HEK293T (cell line): ENCODE data around the gene DAP.

Experiments used
- CTCF ChIA-PET: fragments of 350-600 bp; formaldehyde crosslinking; extraction: SDS; loops from one replicate; lab custom pipeline; 2021; ENCODE audit warnings: antibody characterized with exemption, inconsistent platforms; lab: Yijun Ruan, JAX
- POLR2A ChIA-PET: fragments of 350-600 bp; formaldehyde crosslinking; extraction: SDS; loops from one replicate; lab custom pipeline; 2020; ENCODE audit warnings: antibody characterized with exemption, inconsistent platforms; lab: Yijun Ruan, JAX
- DNase-seq: peaks from one replicate; pipeline ENCODE4 v3.0.0; 2012; ENCODE audit warnings: mixed read lengths; ENCODE audit errors: extremely low spot score
- ARNT ChIP-seq: fragments of 450-650 bp; IDR thresholded peaks from 2 replicates; pipeline ENCODE4 v1.6.1; 2017; ENCODE audit warnings: mild to moderate bottlenecking
- BHLHE40 ChIP-seq: fragments of 450-650 bp; IDR thresholded peaks from 2 replicates; pipeline ENCODE4 v1.6.1; 2016; ENCODE audit warnings: mild to moderate bottlenecking, moderate library complexity, borderline replicate concordance
- CTBP1 ChIP-seq: fragments of 450-650 bp; IDR thresholded peaks from 2 replicates; pipeline ENCODE4 v1.6.1; 2016; ENCODE audit warnings: borderline replicate concordance
- ELF4 ChIP-seq: fragments of 450-650 bp; IDR thresholded peaks from 2 replicates; pipeline ENCODE4 v1.6.1; 2017; ENCODE audit warnings: antibody characterized with exemption
- FOXA1 ChIP-seq: fragments of 450-650 bp; IDR thresholded peaks from 2 replicates; pipeline ENCODE4 v1.6.1; 2016; ENCODE audit warnings: mild to moderate bottlenecking
- FOXK2 ChIP-seq: fragments of 450-650 bp; IDR thresholded peaks from 2 replicates; pipeline ENCODE4 v1.6.1; 2016; ENCODE audit warnings: mild to moderate bottlenecking
- FOXM1 ChIP-seq: fragments of 450-650 bp; IDR thresholded peaks from 2 replicates; pipeline ENCODE4 v1.6.1; 2017; ENCODE audit warnings: mild to moderate bottlenecking, borderline replicate concordance
- HDGF ChIP-seq: fragments of 450-650 bp; IDR thresholded peaks from 2 replicates; pipeline ENCODE4 v1.6.1; 2017; ENCODE audit warnings: antibody characterized with exemption, borderline replicate concordance
- L3MBTL2 ChIP-seq: fragments of 450-650 bp; conservative IDR thresholded peaks from 2 replicates; pipeline ENCODE4 v1.6.1; 2016; ENCODE audit warnings: mild to moderate bottlenecking
- LEF1 ChIP-seq: fragments of 450-650 bp; IDR thresholded peaks from 2 replicates; pipeline ENCODE4 v1.6.1; 2017; ENCODE audit warnings: mild to moderate bottlenecking, borderline replicate concordance
- NFRKB ChIP-seq: fragments of 450-650 bp; IDR thresholded peaks from 2 replicates; pipeline ENCODE4 v1.6.1; 2016; ENCODE audit warnings: mild to moderate bottlenecking, moderate library complexity
- PKNOX1 ChIP-seq: fragments of 450-650 bp; IDR thresholded peaks from 2 replicates; pipeline ENCODE4 v1.6.1; 2016
- SP1 ChIP-seq: fragments of 450-650 bp; IDR thresholded peaks from 2 replicates; pipeline ENCODE4 v1.6.1; 2017
- SUZ12 ChIP-seq: fragments of 450-650 bp; IDR thresholded peaks from 2 replicates; pipeline ENCODE4 v1.6.1; 2016; ENCODE audit warnings: mild to moderate bottlenecking
- TARDBP ChIP-seq: fragments of 450-650 bp; IDR thresholded peaks from 2 replicates; pipeline ENCODE4 v1.6.1; 2016
- ZNF384 ChIP-seq: fragments of 450-650 bp; IDR thresholded peaks from 2 replicates; pipeline ENCODE4 v1.6.1; 2016

DAP gene

GRCh38 chr5:10762776-10763500 is 1.9 kb upstream of the DAP start:
- DNase-seq, result no peak
- POLR2A ChIA-PET, result no interaction called here
- CTCF ChIA-PET, result no interaction called here
- TF ChIP-seq FOXM1, result no peak
- TF ChIP-seq ELF4, result no peak
- TF ChIP-seq ARNT, result no peak
- TF ChIP-seq FOXA1, result no peak
- TF ChIP-seq SUZ12, result no peak
- TF ChIP-seq FOXK2, result no peak
- no peak for TF ChIP-seq TARDBP
- no peak for TF ChIP-seq LEF1
- no peak for TF ChIP-seq ZNF384
- TF ChIP-seq CTBP1, result no peak
- TF ChIP-seq BHLHE40, result no peak

- CTCF ChIA-PET, result no interaction called here
- TF ChIP-seq FOXM1, result no peak
- no peak for TF ChIP-seq CTBP1
- TF ChIP-seq LEF1, result no peak
- peak; percentile 8; the same call in 1 of the 2 replicates for TF ChIP-seq L3MBTL2
- POLR2A ChIA-PET, result no interaction called here
- no peak for DNase-seq
Measured at GRCh38 chr5:10761933-10762775, 1.1 kb upstream of the DAP start.

GRCh38 chr5:10760921-10761184 is 181 bp downstream of the DAP start:
- DNase-seq, result no peak
- TF ChIP-seq ELF4, result no peak
- no peak for TF ChIP-seq HDGF
- TF ChIP-seq LEF1, result no peak
- no peak for TF ChIP-seq PKNOX1
- no peak for TF ChIP-seq BHLHE40
- TF ChIP-seq SP1, result no peak
- TF ChIP-seq FOXA1, result no peak
- TF ChIP-seq CTBP1, result no peak
- TF ChIP-seq L3MBTL2, result no peak
- TF ChIP-seq SUZ12, result no peak
- TF ChIP-seq TARDBP, result no peak
- no peak for TF ChIP-seq ARNT
- ChIA-PET CTCF (no interaction called here), POLR2A (interaction anchor here (1.1 kb wide), 1 partner anchor 19 kb away, joined by 5 read pairs; no protein-coding TSS in a partner anchor)

GRCh38 chr5:10760096-10760920 is 726 bp downstream of the DAP start:
- DNase-seq, result peak; percentile 45
- ChIA-PET CTCF (no interaction called here), POLR2A (interaction anchor here (1.1 kb wide), 1 partner anchor 20 kb away, joined by 5 read pairs; no protein-coding TSS in a partner anchor)
- TF ChIP-seq PKNOX1 (peak; percentile 58), ARNT (no peak)

- POLR2A ChIA-PET, result no interaction called here
- TF ChIP-seq ARNT (no peak), NFRKB (no peak), LEF1 (no peak), SUZ12 (no peak), HDGF (no peak), BHLHE40 (no peak), PKNOX1 (no peak), ZNF384 (no peak), ELF4 (no peak), TARDBP (no peak), SP1 (no peak), FOXK2 (no peak), FOXM1 (no peak), L3MBTL2 (no peak), FOXA1 (no peak), CTBP1 (no peak)
- no peak for DNase-seq
- CTCF ChIA-PET, result no interaction called here
Measured at GRCh38 chr5:10759111-10759510, 1.9 kb downstream of the DAP start.

GRCh38 chr5:10757922-10758555 is 3.0 kb downstream of the DAP start:
- CTCF ChIA-PET, result interaction anchor here (0.5 kb wide), 1 partner anchor 161 kb away, joined by 3 read pairs; no protein-coding TSS in a partner anchor

More at GRCh38 chr5:10757922-10758555, 3.0 kb downstream of the DAP start:
- no peak for DNase-seq
- TF ChIP-seq ELF4 (no peak), TARDBP (no peak), ARNT (no peak), FOXK2 (no peak), FOXM1 (no peak), LEF1 (no peak), SP1 (no peak), ZNF384 (no peak), FOXA1 (no peak), HDGF (no peak)
- POLR2A ChIA-PET, result no interaction called here
